T47D (cell line): ENCODE data around the gene RAB6A.
"Not testable (repeated sequence)": the region's sequence is repeated elsewhere in the genome, so short reads cannot be mapped to it uniquely, and the experiment has no call there.

Experiments
- DNase-seq, 2 experiments: peaks; one replicate each; pipeline versions ENCODE4 v3.0.0 to v3.0.0-alpha.2; 2011 to 2012; ENCODE audit warnings: low read depth in 1 of 2, low spot score in 1 of 2
- JUND ChIP-seq: IDR thresholded peaks from 2 replicates; pipeline ENCODE4 v1.6.1; 2012; ENCODE audit warnings: low read depth
- in situ Hi-C: cut with HindIII; loops from 2 replicates; pipeline ENCODE4 v1.10.0; 2016; ENCODE audit warnings: low sequenced_read_pairs, low pct_unique_long_range_greater_than_20kb

Gene RAB6A

GRCh38 chr11:73757598-73757997, 3.3 kb downstream of the RAB6A start:
- DNase-seq = no peak
- in situ Hi-C loops = no loop called here
- TF ChIP-seq JUND = no peak

DNA sequence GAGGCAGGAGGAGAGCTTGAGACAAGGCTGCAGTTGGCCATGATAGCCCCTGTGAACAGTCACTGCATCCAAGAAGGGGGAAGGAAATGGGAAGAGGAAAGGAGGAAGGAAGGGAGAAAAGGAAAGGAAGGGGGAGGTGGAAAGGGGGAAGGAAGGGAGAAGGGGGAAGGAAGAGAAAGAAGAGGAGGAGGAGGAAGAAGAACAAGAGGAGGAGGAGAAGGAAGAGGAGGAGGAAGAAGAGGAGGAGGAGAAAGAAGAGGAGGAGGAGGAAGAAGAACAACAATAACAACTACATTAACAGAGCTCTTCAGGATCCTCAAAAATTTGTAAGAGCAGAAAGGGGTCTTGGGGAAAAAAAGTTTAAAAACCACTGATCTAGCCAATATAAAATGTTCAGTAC, 5.2 kb downstream of the RAB6A start:
- TF ChIP-seq JUND = no peak
- in situ Hi-C loops = no loop called here
- no peak for DNase-seq

DNA sequence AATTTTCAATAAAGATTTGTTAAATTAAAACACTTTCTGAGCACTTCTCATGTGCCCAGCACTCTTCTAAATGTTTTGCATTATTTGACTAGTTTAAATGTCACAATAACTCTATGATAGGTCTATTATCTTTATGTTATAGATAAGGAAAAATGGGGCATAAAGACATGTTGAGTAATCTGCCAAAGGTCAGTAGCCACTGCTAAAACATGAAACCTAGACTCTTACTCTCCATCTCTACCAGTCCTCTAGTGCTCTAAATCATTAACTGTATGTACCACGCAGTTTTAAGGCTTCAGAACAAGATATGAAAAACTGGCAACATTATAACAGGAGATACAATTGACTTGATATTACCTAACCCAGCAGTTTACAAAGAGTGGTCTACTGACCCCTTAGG, 6.9 kb downstream of the RAB6A start:
- in situ Hi-C loops = no loop called here

GRCh38 chr11:73752903-73753302, 8.0 kb downstream of the RAB6A start:
- no peak for DNase-seq
- TF ChIP-seq JUND = no peak
- in situ Hi-C loops = no loop called here

More for the DNA sequence above, 6.9 kb downstream of the RAB6A start:
- DNase-seq = no peak
- TF ChIP-seq JUND = no peak

GRCh38 chr11:73752216-73752867, 8.5 kb downstream of the RAB6A start:
- no peak for DNase-seq

GRCh38 chr11:73750862-73751261, 10.0 kb downstream of the RAB6A start:
- in situ Hi-C loops = not testable (repeated sequence)

More at GRCh38 chr11:73752216-73752867, 8.5 kb downstream of the RAB6A start:
- no peak for TF ChIP-seq JUND
- in situ Hi-C loops = no loop called here

GRCh38 chr11:73750228-73750627, 10.6 kb downstream of the RAB6A start:
- TF ChIP-seq JUND = no peak
- DNase-seq = no peak
- in situ Hi-C loops = no loop called here

More at GRCh38 chr11:73750862-73751261, 10.0 kb downstream of the RAB6A start:
- DNase-seq = not testable (repeated sequence)

DNA sequence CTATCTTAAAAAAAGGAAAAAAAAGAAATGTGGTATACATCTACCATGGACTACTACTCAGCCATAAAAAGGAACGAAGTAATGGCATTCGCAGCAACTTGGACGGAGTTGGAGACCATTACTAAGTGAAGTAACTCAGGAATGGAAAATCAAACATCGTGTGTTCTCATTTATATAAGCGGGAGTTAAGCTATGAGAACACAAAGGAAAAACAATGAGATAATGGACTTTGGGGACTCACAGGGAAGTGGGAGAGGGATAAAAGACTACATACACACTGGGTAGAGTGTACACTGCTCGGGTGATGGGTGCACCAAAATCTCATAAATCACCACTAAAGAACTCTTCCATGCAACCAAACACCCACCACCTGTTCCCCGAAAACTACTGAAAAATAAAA, 11.8 kb downstream of the RAB6A start:
- DNase-seq = no peak
- in situ Hi-C loops = no loop called here
- no peak for TF ChIP-seq JUND

- no peak for TF ChIP-seq JUND
- in situ Hi-C loops = no loop called here
- no peak for DNase-seq
These were observed 12.6 kb downstream of the RAB6A start for GRCh38 chr11:73748300-73748699.

- no peak for TF ChIP-seq JUND
- in situ Hi-C loops = no loop called here
- DNase-seq = no peak
These were observed 13.1 kb downstream of the RAB6A start for GRCh38 chr11:73747762-73748161.

- no peak for TF ChIP-seq JUND
- DNase-seq = no peak
- in situ Hi-C loops = no loop called here
These were observed 14.2 kb downstream of the RAB6A start for GRCh38 chr11:73746701-73747100.

DNA sequence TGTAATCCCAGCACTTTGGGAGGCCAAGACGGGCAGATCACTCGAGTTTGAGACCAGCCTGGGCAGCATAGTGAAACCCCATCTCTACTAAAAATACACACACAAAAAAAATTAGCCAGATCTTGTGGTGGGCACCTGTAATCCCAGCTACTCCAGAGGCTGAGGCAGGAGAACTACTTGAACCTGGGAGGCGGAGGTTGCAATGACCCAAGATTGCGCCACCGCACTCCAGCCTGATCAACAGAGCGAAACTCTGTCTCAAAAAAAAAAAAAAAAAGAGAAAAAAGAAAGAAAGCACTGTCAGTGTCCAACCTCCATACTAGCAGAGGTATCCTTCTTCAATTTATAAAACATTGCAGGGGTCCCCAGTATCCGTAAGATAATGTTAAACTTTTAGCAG, 17.8 kb downstream of the RAB6A start:
- DNase-seq = no peak
- TF ChIP-seq JUND = no peak
- in situ Hi-C loops = no loop called here

GRCh38 chr11:73735959-73736358, 24.9 kb downstream of the RAB6A start:
- in situ Hi-C loops, DNase-seq: not testable (repeated sequence)

GRCh38 chr11:73734993-73735392, 25.9 kb downstream of the RAB6A start:
- TF ChIP-seq JUND = no peak
- in situ Hi-C loops = no loop called here

GRCh38 chr11:73734011-73734410, 26.9 kb downstream of the RAB6A start:
- DNase-seq, in situ Hi-C loops: not testable (repeated sequence)

More at GRCh38 chr11:73734993-73735392, 25.9 kb downstream of the RAB6A start:
- no peak for DNase-seq

DNA sequence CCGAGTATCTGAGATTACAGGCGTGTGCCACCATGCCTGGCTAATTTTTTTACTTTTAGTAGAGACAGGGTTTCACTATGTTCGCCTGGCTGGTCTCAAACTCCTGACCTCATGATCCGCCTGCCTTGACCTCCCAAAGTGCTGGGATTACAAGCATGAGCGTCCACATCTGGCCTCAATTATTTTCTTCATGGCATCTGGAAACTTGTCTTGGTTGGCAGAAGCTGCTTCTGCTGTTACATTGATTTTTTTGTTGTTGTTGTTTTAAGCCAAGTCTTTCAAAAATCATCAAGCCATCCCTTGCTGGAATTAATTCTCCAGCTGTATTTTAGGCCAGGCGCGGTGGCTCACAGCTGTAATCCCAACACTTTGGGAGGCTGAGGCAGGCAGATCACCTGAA, 27.9 kb downstream of the RAB6A start:
- in situ Hi-C loops, DNase-seq: not testable (repeated sequence)
